Astrocyte of the cerebellum (primary cell): Measurements from ENCODE around the gene STX3.

ENCODE experiments used
- DNase-seq: peaks from one replicate; pipeline ENCODE4 v3.0.0-alpha.2; 2011; ENCODE audit warnings: low read depth
- H3K4me3 ChIP-seq: 2 replicates; pipeline ENCODE4 v1.5.1; 2011; ENCODE audit warnings: mild to moderate bottlenecking, low read depth, low read length, moderate library complexity
- CTCF ChIP-seq: IDR thresholded peaks from 2 replicates; pipeline ENCODE4 v1.5.1; 2012; ENCODE audit warnings: low read length, low read depth, moderate library complexity, mild to moderate bottlenecking; ENCODE audit errors: missing control alignments
- in situ Hi-C: cut with HindIII; loops from 2 replicates; pipeline ENCODE4 v1.10.0; 2017; ENCODE audit warnings: low sequenced_read_pairs

Gene STX3

GRCh38 chr11:59766542-59767224, 11.5 kb downstream of the STX3 start:
- in situ Hi-C loops = no loop called here
- no peak for TF ChIP-seq CTCF
- H3K4me3 ChIP-seq = no peak overlapping the region
- no peak for DNase-seq

GRCh38 chr11:59767225-59767611, 12.0 kb downstream of the STX3 start:
- DNase-seq = no peak
- no peak for TF ChIP-seq CTCF
- no peak overlapping the region for H3K4me3 ChIP-seq
- in situ Hi-C loops = no loop called here

DNA sequence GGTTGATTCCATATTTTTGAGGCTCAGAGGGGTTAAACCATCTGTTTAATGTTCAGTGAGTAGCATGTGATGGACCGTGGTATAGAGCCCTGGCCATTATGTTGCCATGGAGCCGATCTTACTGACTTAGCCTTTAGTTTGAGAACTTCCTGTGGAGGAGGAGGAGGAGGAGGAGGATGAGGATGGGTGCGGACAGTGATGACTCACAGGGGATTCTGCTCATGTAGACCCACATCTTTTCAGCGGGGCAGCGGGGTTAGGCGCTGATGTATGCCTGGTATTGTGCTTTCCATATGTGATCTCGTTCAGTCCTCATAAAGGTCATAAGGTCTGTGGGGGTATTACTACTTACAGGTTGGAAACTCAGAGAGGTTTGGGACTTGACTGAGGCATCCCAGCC, 13.9 kb downstream of the STX3 start:
- in situ Hi-C loops = no loop called here
- no peak for TF ChIP-seq CTCF
- H3K4me3 ChIP-seq = no peak overlapping the region
- DNase-seq = no peak

DNA sequence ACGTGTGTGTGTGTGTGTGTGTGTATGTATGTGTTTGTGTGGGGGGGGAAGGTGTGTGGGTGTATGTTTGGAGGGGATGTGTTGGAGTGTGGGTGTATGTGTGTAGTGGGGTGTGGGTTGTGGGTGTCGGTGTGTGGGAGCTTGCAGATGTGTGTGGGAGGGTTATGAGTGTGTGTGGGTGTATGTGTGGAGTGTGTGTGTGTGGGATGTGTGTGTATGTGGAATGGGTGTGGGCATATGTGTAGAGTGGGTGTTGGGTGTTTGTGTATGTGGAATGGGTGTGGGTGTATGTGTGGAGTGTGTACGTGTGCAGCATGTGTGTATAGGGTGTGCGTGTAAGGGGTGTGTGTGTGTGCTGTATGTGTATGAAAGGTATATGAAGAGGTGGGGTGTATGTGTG, 14.7 kb downstream of the STX3 start:
- in situ Hi-C loops = no loop called here
- DNase-seq = no peak
- TF ChIP-seq CTCF = no peak
- H3K4me3 ChIP-seq = no peak overlapping the region

DNA sequence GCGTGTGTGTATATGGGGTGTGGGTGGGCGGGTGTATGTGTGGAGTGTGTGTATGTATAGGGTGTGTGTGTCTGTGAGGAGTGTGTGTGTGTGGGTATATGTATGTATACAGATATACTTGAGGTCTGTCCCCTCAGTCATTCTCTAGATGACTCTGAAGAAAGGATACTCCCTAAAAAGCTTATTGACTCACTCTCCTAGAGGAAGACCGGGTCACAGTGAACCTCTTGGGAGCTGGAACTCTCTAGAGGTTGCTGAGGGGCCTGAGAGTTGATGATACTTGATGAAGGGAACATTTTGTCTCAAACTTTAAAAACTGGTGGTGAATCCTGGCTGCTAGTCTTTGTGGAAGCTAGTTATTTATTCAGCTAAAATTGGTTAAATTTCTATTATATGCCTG, 15.1 kb downstream of the STX3 start:
- TF ChIP-seq CTCF = no peak
- H3K4me3 ChIP-seq = no peak overlapping the region
- no peak for DNase-seq
- in situ Hi-C loops = no loop called here

DNA sequence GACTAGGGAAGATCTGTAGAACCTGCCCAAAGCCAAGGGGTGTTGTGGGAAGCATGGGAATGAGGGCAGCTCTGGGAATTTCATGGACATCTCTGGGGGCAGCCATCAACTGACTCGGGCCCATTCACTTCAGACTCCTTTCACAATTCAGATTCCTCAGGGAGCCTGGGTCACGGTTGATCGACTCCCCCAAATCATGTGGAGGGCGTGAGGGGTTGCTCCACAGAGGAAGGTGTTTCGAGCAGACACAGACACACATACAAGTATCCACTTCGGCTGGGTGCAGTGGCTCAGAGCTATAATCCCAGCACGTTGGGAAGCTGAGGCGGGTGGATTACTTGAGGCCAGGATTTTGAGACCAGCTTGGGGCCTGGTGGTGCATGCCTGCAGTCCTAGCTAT, 15.7 kb downstream of the STX3 start:
- in situ Hi-C loops = no loop called here
- no peak for TF ChIP-seq CTCF
- no peak for DNase-seq

GRCh38 chr11:59771605-59772004, 16.4 kb downstream of the STX3 start:
- in situ Hi-C loops = no loop called here
- no peak overlapping the region for H3K4me3 ChIP-seq
- no peak for DNase-seq
- TF ChIP-seq CTCF = no peak

More for the DNA sequence above, 15.7 kb downstream of the STX3 start:
- H3K4me3 ChIP-seq = no peak overlapping the region
